Measurements from ENCODE around the gene TACR1.
"Not testable (repeated sequence)": the region's sequence is repeated elsewhere in the genome, so short reads cannot be mapped to it uniquely, and the experiment has no call there.

TACR1 gene

GRCh38 chr2:75094405-75094804 lies 104.9 kb downstream of the TACR1 start:
- in situ Hi-C loops (cut with MboI; ENCODE audit: low sequenced_read_pairs), result no loop called here

- in situ Hi-C loops (cut with MboI; ENCODE audit: low sequenced_read_pairs), result no loop called here
These were observed 108.4 kb downstream of the TACR1 start for GRCh38 chr2:75090770-75091515.

- in situ Hi-C loops (cut with MboI; ENCODE audit: low sequenced_read_pairs), result no loop called here
These were observed 109.8 kb downstream of the TACR1 start for GRCh38 chr2:75089471-75089870.

DNA sequence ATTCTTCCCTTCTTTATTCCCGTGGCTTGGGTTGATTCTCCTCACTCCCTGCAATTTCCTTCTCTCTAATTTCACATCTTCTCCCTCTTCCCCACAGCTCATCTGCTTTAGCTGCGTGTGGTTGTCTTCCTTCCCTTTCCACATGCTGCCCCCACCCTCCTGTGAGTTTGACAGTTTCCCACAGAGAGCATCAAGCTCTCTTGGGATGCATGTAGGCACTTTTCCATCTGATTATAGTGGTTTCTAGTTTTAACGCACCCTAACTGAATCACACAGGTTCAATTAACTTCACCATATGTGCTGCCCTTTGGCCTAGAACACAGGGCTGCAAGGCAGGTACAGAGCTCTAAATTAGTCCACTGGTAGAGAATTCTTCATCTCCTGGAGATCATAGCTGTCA lies 110.5 kb downstream of the TACR1 start:
- in situ Hi-C loops (cut with MboI; ENCODE audit: low sequenced_read_pairs), result no loop called here

- in situ Hi-C loops (cut with MboI; ENCODE audit: low sequenced_read_pairs), result no loop called here
These were observed 111.6 kb downstream of the TACR1 start for GRCh38 chr2:75087736-75088135.

- in situ Hi-C loops (cut with MboI; ENCODE audit: low sequenced_read_pairs), result no loop called here
These were observed 119.7 kb downstream of the TACR1 start for GRCh38 chr2:75079575-75079974.

GRCh38 chr2:75077909-75078308 lies 121.4 kb downstream of the TACR1 start:
- in situ Hi-C loops (cut with MboI; ENCODE audit: low sequenced_read_pairs), result no loop called here

DNA sequence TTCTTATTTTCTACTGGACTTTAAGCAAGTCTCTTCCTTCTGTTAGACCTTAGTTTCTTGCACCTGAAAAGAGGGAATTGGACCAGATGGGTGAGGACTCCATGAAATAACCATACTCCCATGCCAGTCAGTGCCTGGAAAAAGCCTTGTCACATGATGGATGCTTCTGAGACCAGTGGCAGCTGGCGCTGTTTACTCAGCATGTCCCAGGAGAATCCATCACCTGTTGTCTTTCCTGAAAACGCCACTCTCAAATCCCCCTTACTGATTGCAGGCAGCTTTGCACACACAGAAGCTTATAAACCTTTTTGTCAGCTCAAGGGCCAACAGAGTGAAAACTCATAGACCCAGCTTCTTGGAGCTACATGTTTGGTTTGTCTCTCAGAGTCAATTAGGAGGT lies 123.2 kb downstream of the TACR1 start:
- in situ Hi-C loops (cut with MboI; ENCODE audit: low sequenced_read_pairs), result no loop called here

GRCh38 chr2:75074708-75075107 lies 124.6 kb downstream of the TACR1 start:
- in situ Hi-C loops (cut with MboI; ENCODE audit: low sequenced_read_pairs), result no loop called here

DNA sequence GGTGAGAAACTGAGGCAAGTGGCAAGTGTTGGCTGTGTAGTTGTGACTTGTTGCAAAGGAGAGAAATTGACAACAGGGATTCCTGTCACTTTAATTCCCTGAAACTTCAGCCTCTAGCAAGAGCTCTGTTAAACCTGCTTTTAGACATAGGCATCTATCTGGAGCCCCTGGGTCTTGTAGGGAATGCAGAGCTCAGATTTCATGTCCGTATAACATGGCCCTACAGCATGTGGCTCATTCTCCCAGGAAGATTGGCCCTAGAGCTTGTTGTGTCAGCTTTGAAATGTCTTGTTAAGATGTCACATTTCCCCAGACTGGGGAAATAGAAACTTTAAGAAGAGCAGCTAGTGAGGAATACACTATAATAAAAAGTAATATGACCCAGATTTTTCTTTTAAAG lies 125.1 kb downstream of the TACR1 start:
- in situ Hi-C loops (cut with MboI; ENCODE audit: low sequenced_read_pairs), result no loop called here

GRCh38 chr2:75071766-75072165 lies 127.6 kb downstream of the TACR1 start:
- in situ Hi-C loops (cut with MboI; ENCODE audit: low sequenced_read_pairs), result no loop called here

- in situ Hi-C loops (cut with MboI; ENCODE audit: low sequenced_read_pairs), result no loop called here
These were observed 130.8 kb downstream of the TACR1 start for GRCh38 chr2:75068546-75068945.

DNA sequence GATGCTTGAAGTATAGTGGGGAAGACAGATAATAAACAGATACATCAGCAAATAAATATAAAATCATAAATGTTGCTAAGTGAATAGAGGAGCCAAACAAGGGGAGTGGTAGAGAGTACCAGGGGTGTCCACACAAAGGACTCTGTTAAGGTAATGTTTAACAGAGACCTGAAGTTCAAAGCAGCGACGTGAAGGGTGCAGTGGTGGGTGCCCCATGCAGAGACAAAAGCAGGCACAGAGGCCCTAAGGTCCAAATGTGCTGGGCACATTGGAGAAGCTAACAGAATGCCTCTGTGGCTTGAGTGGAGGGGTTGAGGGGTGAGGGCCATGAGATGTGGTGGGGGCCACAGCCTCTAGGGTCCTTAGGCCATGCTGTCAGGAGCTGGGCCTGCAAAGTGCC lies 131.8 kb downstream of the TACR1 start:
- in situ Hi-C loops (cut with MboI; ENCODE audit: low sequenced_read_pairs), result no loop called here

DNA sequence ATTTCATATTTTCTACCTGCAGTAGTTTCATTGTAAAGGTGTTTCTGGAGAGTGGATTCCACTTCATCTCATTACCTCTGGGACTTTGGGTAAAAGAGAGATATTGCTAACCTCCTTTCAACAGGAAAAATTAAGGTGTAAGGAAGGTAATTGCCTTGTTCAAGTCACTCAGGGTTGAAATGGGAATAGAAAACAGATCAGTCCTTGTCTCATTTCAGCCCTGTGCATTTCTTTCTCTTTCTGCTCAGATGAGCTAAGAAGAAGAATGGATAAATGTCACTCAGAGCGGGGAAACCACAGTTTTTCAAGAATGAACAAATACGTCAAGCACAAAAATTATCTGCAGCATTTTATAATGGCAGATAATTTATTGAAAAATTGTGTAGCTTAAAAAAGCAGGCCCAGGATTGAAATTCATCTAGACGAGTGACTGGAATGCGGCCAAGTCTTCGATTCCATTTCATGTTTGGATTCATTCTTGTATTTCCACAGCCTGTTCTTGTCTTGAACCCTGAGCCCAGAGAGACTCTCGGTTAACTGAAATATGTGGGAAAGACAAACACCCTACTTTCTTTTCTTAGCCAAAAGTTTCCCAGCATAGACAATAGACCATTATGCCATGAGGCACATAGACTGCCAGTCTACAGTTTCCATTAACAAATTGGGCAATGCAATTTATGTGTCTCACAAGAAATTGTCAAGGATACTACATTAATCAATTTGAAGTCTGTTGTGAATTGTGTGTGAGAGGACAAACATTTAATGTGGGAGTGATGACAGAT lies 133.0 kb downstream of the TACR1 start:
- in situ Hi-C loops (cut with MboI; ENCODE audit: low sequenced_read_pairs), result no loop called here

GRCh38 chr2:75065402-75066008 lies 133.8 kb downstream of the TACR1 start:
- in situ Hi-C loops (cut with MboI; ENCODE audit: low sequenced_read_pairs), result no loop called here

- in situ Hi-C loops (cut with MboI; ENCODE audit: low sequenced_read_pairs), result no loop called here
These were observed 134.5 kb downstream of the TACR1 start for GRCh38 chr2:75064691-75065396.

DNA sequence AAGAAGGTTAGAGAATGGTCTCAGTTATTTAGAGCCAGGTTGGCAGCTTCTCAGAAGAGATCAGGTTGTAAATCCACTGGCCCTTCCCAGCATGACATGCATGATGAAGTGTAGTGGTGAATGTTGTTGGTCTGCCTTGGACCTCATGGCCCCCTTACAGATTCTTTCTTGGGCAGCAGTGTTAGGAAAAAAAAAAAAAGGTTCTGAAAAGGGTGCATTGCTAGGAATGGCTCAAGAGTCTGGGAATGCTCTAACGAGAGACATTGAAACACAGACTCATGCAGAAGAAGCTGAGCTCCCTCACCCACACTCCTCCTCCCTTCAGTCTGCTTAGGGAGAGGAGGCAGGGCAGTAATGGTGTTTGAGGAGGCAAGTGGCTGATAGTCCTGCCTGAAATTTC lies 135.4 kb downstream of the TACR1 start:
- in situ Hi-C loops (cut with MboI; ENCODE audit: low sequenced_read_pairs), result no loop called here

- in situ Hi-C loops (cut with MboI; ENCODE audit: low sequenced_read_pairs), result no loop called here
These were observed 140.9 kb downstream of the TACR1 start for GRCh38 chr2:75058427-75058826.

DNA sequence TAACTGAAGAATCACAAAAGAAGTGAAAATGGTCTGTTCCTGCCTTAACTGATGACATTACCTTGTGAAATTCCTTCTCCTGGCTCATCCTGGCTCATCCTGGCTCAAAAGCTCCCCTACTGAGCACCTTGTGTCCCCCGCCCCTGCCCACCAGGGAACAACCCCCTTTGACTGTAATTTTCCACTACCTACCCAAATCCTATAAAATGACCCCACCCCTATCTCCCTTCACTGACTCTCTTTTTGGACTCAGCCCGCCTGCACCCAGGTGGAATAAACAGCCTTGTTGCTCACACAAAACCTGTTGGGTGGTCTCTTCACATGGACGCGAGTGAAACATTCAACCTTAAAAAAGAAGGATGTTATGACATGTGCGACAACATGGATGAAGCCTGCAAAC lies 142.2 kb downstream of the TACR1 start:
- in situ Hi-C loops (cut with MboI; ENCODE audit: low sequenced_read_pairs), result not testable (repeated sequence)

DNA sequence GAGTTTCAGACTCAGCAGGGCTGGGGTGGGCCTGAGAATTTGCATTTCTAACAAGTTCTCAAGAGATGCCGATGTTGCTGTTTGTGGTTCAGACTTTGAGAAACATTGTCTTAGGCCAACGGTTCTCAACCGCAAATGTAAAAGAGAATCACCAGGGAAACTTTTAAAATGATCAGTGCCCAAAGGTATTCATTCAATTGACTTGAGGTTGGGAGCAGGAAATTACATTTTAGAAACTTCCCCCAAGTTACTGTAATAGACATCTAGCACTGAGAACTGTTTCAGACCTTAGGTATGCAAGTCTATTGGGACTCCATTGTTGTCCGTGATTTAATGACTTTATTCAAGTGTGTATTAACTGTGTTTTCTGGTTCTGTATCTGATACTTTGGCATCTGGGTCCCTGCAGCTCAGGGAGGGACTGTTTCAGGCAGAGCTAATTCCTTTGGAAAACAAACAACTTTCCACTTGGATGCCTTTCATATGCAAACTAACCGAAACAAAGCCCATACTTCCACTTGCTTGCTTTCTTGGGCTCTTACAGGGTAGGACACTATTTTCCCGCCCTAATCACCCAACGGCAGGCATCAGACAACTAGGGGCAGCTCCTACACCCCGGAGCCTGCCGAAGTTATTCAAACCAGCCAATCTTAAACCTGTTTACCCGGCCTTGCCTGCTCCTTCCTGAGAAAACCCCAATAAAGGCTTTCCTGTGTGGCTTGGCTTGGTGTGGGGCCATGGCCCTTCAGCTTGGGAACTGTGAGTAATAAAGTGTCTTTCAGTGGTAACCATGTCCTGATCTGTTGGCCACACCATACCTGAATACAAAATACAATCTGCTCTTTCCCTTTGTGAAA lies 143.3 kb downstream of the TACR1 start:
- in situ Hi-C loops (cut with MboI; ENCODE audit: low sequenced_read_pairs), result no loop called here

Measured in HL-60/S4 treated with phorbol 12-myristate 13-acetate at 8.2 ng/mL for 4 days and 3 days (cell line).